ENCODE measurements around the gene LZTS2. TPM values are rescaled to one million over a fixed set of nuclear protein-coding genes. Genes with fewer than 3 reads are reported as not detected.
A peak's percentile ranks its signal among the peaks of the same experiment; 100 is the strongest.

LZTS2 gene
- total RNA-seq, 1 donor from 2014 or later = 83.2 TPM

- Mint-ChIP-seq H3K27ac (no peak overlapping the region), H3K36me3 (ENCODE audit: insufficient read depth) (no peaks in the 10 kb centered on the region), H3K4me3 (ENCODE audit: low read depth) (no peak overlapping the region), H3K9me3 (ENCODE audit: low read depth) (no peaks in the 10 kb centered on the region), H3K27me3 (peaks cover 53% of the 10 kb centered on the region), H3K4me1 (ENCODE audit: low read depth) (peaks cover 11% of the 10 kb centered on the region)
- DNase-seq (ENCODE audit: low spot score, unreplicated experiment) = peak; percentile 75
- TF ChIP-seq, protein P1, sequence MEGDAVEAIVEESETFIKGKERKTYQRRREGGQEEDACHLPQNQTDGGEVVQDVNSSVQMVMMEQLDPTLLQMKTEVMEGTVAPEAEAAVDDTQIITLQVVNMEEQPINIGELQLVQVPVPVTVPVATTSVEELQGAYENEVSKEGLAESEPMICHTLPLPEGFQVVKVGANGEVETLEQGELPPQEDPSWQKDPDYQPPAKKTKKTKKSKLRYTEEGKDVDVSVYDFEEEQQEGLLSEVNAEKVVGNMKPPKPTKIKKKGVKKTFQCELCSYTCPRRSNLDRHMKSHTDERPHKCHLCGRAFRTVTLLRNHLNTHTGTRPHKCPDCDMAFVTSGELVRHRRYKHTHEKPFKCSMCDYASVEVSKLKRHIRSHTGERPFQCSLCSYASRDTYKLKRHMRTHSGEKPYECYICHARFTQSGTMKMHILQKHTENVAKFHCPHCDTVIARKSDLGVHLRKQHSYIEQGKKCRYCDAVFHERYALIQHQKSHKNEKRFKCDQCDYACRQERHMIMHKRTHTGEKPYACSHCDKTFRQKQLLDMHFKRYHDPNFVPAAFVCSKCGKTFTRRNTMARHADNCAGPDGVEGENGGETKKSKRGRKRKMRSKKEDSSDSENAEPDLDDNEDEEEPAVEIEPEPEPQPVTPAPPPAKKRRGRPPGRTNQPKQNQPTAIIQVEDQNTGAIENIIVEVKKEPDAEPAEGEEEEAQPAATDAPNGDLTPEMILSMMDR (IDR thresholded peaks at IDR 0.05; ENCODE audit: unreplicated experiment) = peak; percentile 82
Measured at GRCh38 chr10:101014230-101014884, 14.7 kb downstream of the LZTS2 start.

GRCh38 chr10:101014966-101015581, 15.5 kb downstream of the LZTS2 start:
- no peaks in the 10 kb centered on the region for H3K9me3 Mint-ChIP-seq (ENCODE audit: low read depth)
- no peak overlapping the region for H3K27ac Mint-ChIP-seq
- H3K4me1 Mint-ChIP-seq (ENCODE audit: low read depth) = peaks cover 11% of the 10 kb centered on the region
- H3K27me3 Mint-ChIP-seq = peaks cover 57% of the 10 kb centered on the region
- no peak overlapping the region for H3K4me3 Mint-ChIP-seq (ENCODE audit: low read depth)
- TF ChIP-seq, protein P1 (IDR thresholded peaks at IDR 0.05; ENCODE audit: unreplicated experiment) = no peak
- no peaks in the 10 kb centered on the region for H3K36me3 Mint-ChIP-seq (ENCODE audit: insufficient read depth)
- no peak for DNase-seq (ENCODE audit: low spot score, unreplicated experiment)

- no peak overlapping the region for H3K4me3 Mint-ChIP-seq (ENCODE audit: low read depth)
- H3K9me3 Mint-ChIP-seq (ENCODE audit: low read depth) = no peaks in the 10 kb centered on the region
- DNase-seq (ENCODE audit: low spot score, unreplicated experiment) = no peak
- peaks cover 60% of the 10 kb centered on the region for H3K27me3 Mint-ChIP-seq
- H3K36me3 Mint-ChIP-seq (ENCODE audit: insufficient read depth) = no peaks in the 10 kb centered on the region
- peaks cover 11% of the 10 kb centered on the region for H3K4me1 Mint-ChIP-seq (ENCODE audit: low read depth)
- no peak overlapping the region for H3K27ac Mint-ChIP-seq
- TF ChIP-seq, protein P1 (IDR thresholded peaks at IDR 0.05; ENCODE audit: unreplicated experiment) = no peak
Measured at GRCh38 chr10:101015582-101015973, 16.0 kb downstream of the LZTS2 start.

DNA sequence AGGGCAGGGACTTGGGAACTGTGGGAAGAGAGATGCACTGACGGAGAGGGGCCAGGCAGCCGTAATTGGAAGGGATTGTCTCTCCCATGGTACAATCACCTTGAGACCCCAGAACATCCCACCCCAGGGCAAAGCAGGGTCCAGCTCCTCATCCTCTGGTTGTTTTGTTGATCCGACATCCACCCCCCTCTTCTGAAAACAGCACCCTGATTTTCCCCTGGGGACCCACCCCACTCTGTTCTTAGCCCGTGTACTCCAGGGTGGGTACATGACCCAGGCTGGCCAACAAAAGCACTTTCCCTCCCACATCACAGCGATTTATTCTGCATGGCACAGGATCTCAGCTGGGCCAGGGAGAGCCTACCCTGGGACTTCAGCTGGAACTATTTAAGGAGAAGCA, 17.2 kb downstream of the LZTS2 start:
- no peaks in the 10 kb centered on the region for H3K36me3 Mint-ChIP-seq (ENCODE audit: insufficient read depth)
- H3K27me3 Mint-ChIP-seq = peaks cover 73% of the 10 kb centered on the region
- no peak overlapping the region for H3K27ac Mint-ChIP-seq
- TF ChIP-seq, protein P1 (IDR thresholded peaks at IDR 0.05; ENCODE audit: unreplicated experiment) = no peak
- H3K9me3 Mint-ChIP-seq (ENCODE audit: low read depth) = no peaks in the 10 kb centered on the region
- no peak overlapping the region for H3K4me3 Mint-ChIP-seq (ENCODE audit: low read depth)
- H3K4me1 Mint-ChIP-seq (ENCODE audit: low read depth) = peaks cover 11% of the 10 kb centered on the region
- DNase-seq (ENCODE audit: low spot score, unreplicated experiment) = no peak

DNA sequence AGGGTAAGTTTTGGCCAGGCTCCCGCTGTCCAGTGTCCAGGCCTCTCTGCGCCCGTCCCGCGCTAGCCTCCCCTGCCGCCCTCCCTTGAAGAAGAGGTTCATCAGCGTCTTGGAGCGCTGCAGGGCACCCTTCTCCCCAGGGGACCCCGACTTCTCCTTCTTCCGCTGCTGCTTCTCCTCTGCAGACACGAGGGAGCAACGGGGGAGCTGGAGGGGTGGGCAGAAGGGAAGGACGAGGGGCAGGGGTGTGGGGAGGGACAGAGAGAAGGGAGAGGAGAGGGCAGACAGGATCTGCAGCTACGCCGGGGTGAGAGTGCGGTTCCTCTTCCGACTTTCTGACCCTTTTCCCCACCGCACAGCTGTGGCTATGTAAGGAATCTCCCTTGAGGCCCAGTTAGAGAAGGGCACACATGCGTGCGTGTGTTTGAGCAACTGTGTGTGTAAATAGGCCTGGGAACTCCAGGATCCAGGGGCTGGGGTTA, 18.6 kb downstream of the LZTS2 start:
- peaks cover 74% of the 10 kb centered on the region for H3K27me3 Mint-ChIP-seq
- peaks cover 7% of the 10 kb centered on the region for H3K4me1 Mint-ChIP-seq (ENCODE audit: low read depth)
- no peaks in the 10 kb centered on the region for H3K9me3 Mint-ChIP-seq (ENCODE audit: low read depth)
- TF ChIP-seq, protein P1 (IDR thresholded peaks at IDR 0.05; ENCODE audit: unreplicated experiment) = no peak
- no peak for DNase-seq (ENCODE audit: low spot score, unreplicated experiment)
- no peak overlapping the region for H3K4me3 Mint-ChIP-seq (ENCODE audit: low read depth)
- H3K27ac Mint-ChIP-seq = no peak overlapping the region
- H3K36me3 Mint-ChIP-seq (ENCODE audit: insufficient read depth) = no peaks in the 10 kb centered on the region
